PC-3 (cell line): Measurements from ENCODE around the gene CD7. TPM values are rescaled to one million over a fixed set of nuclear protein-coding genes. Genes with fewer than 3 reads are reported as not detected.

Source experiments
- ATAC-seq: fragments of 200-7000 bp; cut with Tn5 transposase; 2 replicates; pipeline ENCODE4 v1.9.1; 2020; ENCODE audit warnings: mild to moderate bottlenecking, moderate library complexity
- BruUV-seq: library from RNA; stranded (reverse); fragments of 400-500 nt; replicated peaks from 2 replicates; lab custom pipeline; 2021; lab: Mats Ljungman, UMichigan
- CTCF ChIA-PET: fragments of 300-600 bp; sonication (Branson Sonifier 250); formaldehyde crosslinking; loops from one replicate; lab custom pipeline; 2022; ENCODE audit warnings: antibody characterized with exemption; lab: Charles Lee
- POLR2A ChIA-PET: fragments of 300-600 bp; sonication (Branson Sonifier 250); formaldehyde crosslinking; loops from one replicate; lab custom pipeline; 2022; ENCODE audit warnings: antibody characterized with exemption; ENCODE audit not compliant: unreplicated experiment; lab: Charles Lee
- DNase-seq: peaks from one replicate; pipeline ENCODE4 v3.0.0-alpha.2; 2015
- H2AFZ ChIP-seq: fragments of 300-600 bp; sonication (generic); 2 replicates; pipeline ENCODE4 v1.6.0; 2016; ENCODE audit warnings: antibody characterized with exemption, low read length
- H3F3A ChIP-seq: fragments of 300-600 bp; sonication (generic); one replicate; pipeline ENCODE4 v1.6.0; 2017; ENCODE audit warnings: antibody characterized with exemption, low read length, control low read depth, mild to moderate bottlenecking; ENCODE audit not compliant: unreplicated experiment
- H3K27ac ChIP-seq: fragments of 300-600 bp; sonication (generic); 2 replicates; pipeline ENCODE4 v1.5.1; 2016; ENCODE audit warnings: mild to moderate bottlenecking, low read length
- H3K27me3 ChIP-seq: fragments of 300-600 bp; sonication (generic); 2 replicates; pipeline ENCODE4 v1.6.1; 2016; ENCODE audit warnings: low read length, mixed read lengths
- H3K36me3 ChIP-seq: fragments of 300-600 bp; sonication (generic); 2 replicates; pipeline ENCODE4 v1.6.1; 2016; ENCODE audit warnings: low read depth, mixed run types, low read length, mixed read lengths
- H3K4me1 ChIP-seq: fragments of 300-600 bp; sonication (generic); 2 replicates; pipeline ENCODE4 v1.5.1; 2016; ENCODE audit warnings: low read length; ENCODE audit not compliant: insufficient read depth
- H3K4me2 ChIP-seq: fragments of 300-600 bp; sonication (generic); 2 replicates; pipeline ENCODE4 v1.6.0; 2016; ENCODE audit warnings: low read length
- H3K4me3 ChIP-seq: fragments of 300-600 bp; sonication (generic); 2 replicates; pipeline ENCODE4 v1.5.1; 2016; ENCODE audit warnings: mild to moderate bottlenecking, low read length, mixed read lengths
- H3K79me2 ChIP-seq: fragments of 300-600 bp; sonication (generic); 2 replicates; pipeline ENCODE4 v1.6.1; 2017; ENCODE audit warnings: low read length, mixed read lengths
- H3K9ac ChIP-seq: fragments of 300-600 bp; sonication (generic); 2 replicates; pipeline ENCODE4 v1.6.0; 2016; ENCODE audit warnings: mild to moderate bottlenecking, low read length
- H3K9me2 ChIP-seq: fragments of 300-600 bp; sonication (generic); replicated peaks from 2 replicates; pipeline ENCODE4 v1.6.1; 2016; ENCODE audit warnings: mixed run types, low read length, mixed read lengths
- H3K9me3 ChIP-seq: fragments of 300-600 bp; sonication (generic); 2 replicates; pipeline ENCODE4 v1.6.1; 2016; ENCODE audit warnings: low read length, mixed read lengths
- H4K20me1 ChIP-seq: fragments of 300-600 bp; sonication (generic); 2 replicates; pipeline ENCODE4 v1.6.1; 2016; ENCODE audit warnings: low read length, mixed read lengths
- CTCF ChIP-seq: fragments of 300-600 bp; sonication (generic); conservative IDR thresholded peaks from 2 replicates; pipeline ENCODE4 v1.5.1; 2017; ENCODE audit warnings: antibody characterized with exemption, low read depth, mild to moderate bottlenecking, low read length
- EZH2 ChIP-seq: fragments of 300-600 bp; sonication (generic); IDR thresholded peaks from one replicate; pipeline ENCODE4 v1.6.1; 2017; ENCODE audit warnings: antibody characterized with exemption, mild to moderate bottlenecking, low read length; ENCODE audit not compliant: unreplicated experiment
- EZH2phosphoT487 ChIP-seq: fragments of 300-600 bp; sonication (generic); IDR thresholded peaks from 2 replicates; pipeline ENCODE4 v1.6.1; 2018; ENCODE audit warnings: mild to moderate bottlenecking, antibody characterized with exemption, low read length, borderline replicate concordance
- intact Hi-C: fragments of 100-400 bp; cut with micrococcal nuclease; formaldehyde crosslinking; loops from 2 replicates; pipeline ENCODE4 v1.9.0; 2023
- total RNA-seq: library from RNA; depleted of rRNA; stranded (reverse); fragments of >200 nt; gene quantifications from 2 replicates; pipeline ENCODE4 v1.2.3, GENCODE V29; 2014

The CD7 gene
- total RNA-seq, 1 experiment from 2014 or later = 0.15 TPM

- no peaks in the 10 kb centered on the region for H3K36me3 ChIP-seq
- TF ChIP-seq CTCF = no peak
- no peak for TF ChIP-seq EZH2phosphoT487
- TF ChIP-seq EZH2 = no peak
- no peaks in the 10 kb centered on the region for H3F3A ChIP-seq
- intact Hi-C loops = no loop called here
- peaks cover 32% of the 10 kb centered on the region for H3K4me1 ChIP-seq
- peak overlapping the region; percentile 28; the same call in 1 of the 2 replicates for H2AFZ ChIP-seq
- H3K27me3 ChIP-seq = no peaks in the 10 kb centered on the region
- H4K20me1 ChIP-seq = no peaks in the 10 kb centered on the region
- H3K9me3 ChIP-seq = no peaks in the 10 kb centered on the region
- no peaks in the 10 kb centered on the region for H3K79me2 ChIP-seq
- ChIA-PET CTCF (no interaction called here), POLR2A (no interaction called here)
- H3K9me2 ChIP-seq = no peaks in the 10 kb centered on the region
- no TSS peak for BruUV-seq
- H3K4me2 ChIP-seq = peak overlapping the region; percentile 63
- DNase-seq = peak; percentile 97
- ATAC-seq = peak; percentile 83
- H3K4me3 ChIP-seq = no peak overlapping the region
- H3K27ac ChIP-seq = peak overlapping the region; percentile 93
- H3K9ac ChIP-seq = peak overlapping the region; percentile 60
Measured at GRCh38 chr17:82281502-82282238, 35.7 kb downstream of the CD7 start.

DNA sequence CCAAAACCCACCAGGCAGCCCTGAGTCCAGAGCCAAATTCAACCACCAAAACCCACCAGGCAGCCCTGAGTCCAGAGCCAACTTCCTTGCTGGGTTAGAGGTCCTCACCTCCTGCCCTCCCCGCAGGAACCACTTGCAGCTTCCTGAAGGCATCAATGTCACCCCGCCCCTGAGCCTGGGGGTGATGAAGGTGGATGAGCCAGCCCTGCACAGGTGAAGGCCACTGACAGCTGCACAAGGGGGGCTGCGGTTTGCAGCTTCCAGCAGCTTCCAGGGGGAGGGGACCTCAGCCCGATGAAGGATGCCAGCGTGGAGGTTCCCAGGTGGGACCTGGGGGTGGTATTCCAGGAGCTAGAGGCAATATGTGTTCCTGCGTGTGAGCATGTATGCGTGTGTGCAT, 36.3 kb downstream of the CD7 start:
- Histone ChIP-seq H3K9me3 (no peaks in the 10 kb centered on the region), H3F3A (no peaks in the 10 kb centered on the region), H3K4me2 (peak overlapping the region; percentile 61), H3K4me1 (peaks cover 32% of the 10 kb centered on the region), H3K36me3 (no peaks in the 10 kb centered on the region), H3K4me3 (no peak overlapping the region), H3K27me3 (no peaks in the 10 kb centered on the region), H3K9ac (no peak overlapping the region), H4K20me1 (no peaks in the 10 kb centered on the region), H3K79me2 (no peaks in the 10 kb centered on the region), H3K9me2 (no peaks in the 10 kb centered on the region), H2AFZ (no peak overlapping the region), H3K27ac (peak overlapping the region; percentile 62)
- DNase-seq (no peak), ATAC-seq (no peak)
- TF ChIP-seq EZH2 (no peak), EZH2phosphoT487 (no peak), CTCF (no peak)
- no TSS peak for BruUV-seq
- intact Hi-C loops = no loop called here
- POLR2A ChIA-PET = no interaction called here
- CTCF ChIA-PET = no interaction called here

- TF ChIP-seq CTCF = no peak
- TF ChIP-seq EZH2 = no peak
- no peak for TF ChIP-seq EZH2phosphoT487
- no TSS peak for BruUV-seq
- Histone ChIP-seq H3K4me1 (peaks cover 32% of the 10 kb centered on the region), H2AFZ (no peak overlapping the region), H3K9me2 (no peaks in the 10 kb centered on the region), H3K4me2 (no peak overlapping the region), H3K9ac (no peak overlapping the region), H3K9me3 (no peaks in the 10 kb centered on the region), H4K20me1 (no peaks in the 10 kb centered on the region), H3K27ac (0 out of 2 replicates have a peak overlapping the region, but pooled peaks have one; percentile 62), H3K36me3 (no peaks in the 10 kb centered on the region), H3K4me3 (no peak overlapping the region), H3F3A (no peaks in the 10 kb centered on the region), H3K27me3 (no peaks in the 10 kb centered on the region), H3K79me2 (no peaks in the 10 kb centered on the region)
- intact Hi-C loops = no loop called here
- CTCF ChIA-PET = no interaction called here
- POLR2A ChIA-PET = interaction anchor here (0.7 kb wide), 1 partner anchor 17 kb away, joined by 5 read pairs; no protein-coding TSS in a partner anchor
- DNase-seq (no peak), ATAC-seq (no peak)
Measured at GRCh38 chr17:82280537-82280936, 36.9 kb downstream of the CD7 start.
